HepG2 (cell line): ENCODE measurements around the gene PLIN5. TPM values are rescaled to one million over a fixed set of nuclear protein-coding genes. Genes with fewer than 3 reads are reported as not detected.
A peak's percentile ranks its signal among the peaks of the same experiment; 100 is the strongest.

ENCODE experiments used
- GABPB1 ChIP-seq: IDR thresholded peaks from 2 replicates; pipeline ENCODE4 v1.6.1; 2016; ENCODE audit warnings: mild to moderate bottlenecking, missing genetic modification reagents, moderate library complexity, missing compliant biosample characterization
- MAZ ChIP-seq, 2 experiments: sonication (generic) in 1 of 2; formaldehyde crosslinking in 1 of 2; IDR thresholded peaks; 2 replicates each; pipeline versions ENCODE4 v1.5.0 to v1.6.1; 2012 to 2020; ENCODE audit warnings: low read depth in 2 of 2, mild to moderate bottlenecking in 2 of 2, borderline replicate concordance in 1 of 2, improper control_type of control experiment in 1 of 2, low read length in 1 of 2, missing genetic modification reagents in 1 of 2, moderate library complexity in 1 of 2
- MEF2D ChIP-seq: sonication (generic); formaldehyde crosslinking; IDR thresholded peaks from 2 replicates; pipeline ENCODE4 v1.5.1; 2020; ENCODE audit warnings: mild to moderate bottlenecking, missing genetic modification reagents
- MIXL1 ChIP-seq: IDR thresholded peaks from 2 replicates; pipeline ENCODE4 v1.6.1; 2016
- SMYD3 ChIP-seq: sonication (generic); formaldehyde crosslinking; IDR thresholded peaks from 2 replicates; pipeline ENCODE4 v1.8.1; 2023; ENCODE audit warnings: mild to moderate bottlenecking, missing genetic modification reagents
- SOX6 ChIP-seq, 2 experiments: fragments of 450-650 bp in 1 of 2; sonication (generic) in 1 of 2; formaldehyde crosslinking in 1 of 2; IDR thresholded peaks; 2 replicates each; pipeline versions ENCODE4 v1.4.0 to v1.6.1; 2017 to 2020; ENCODE audit warnings: antibody characterized with exemption in 1 of 2, mild to moderate bottlenecking in 1 of 2, missing genetic modification reagents in 1 of 2
- ZNF256 ChIP-seq: sonication (generic); formaldehyde crosslinking; conservative IDR thresholded peaks from 2 replicates; pipeline ENCODE4 v1.4.0; 2020; ENCODE audit warnings: missing genetic modification reagents
- polyA plus RNA-seq, 8 experiments: library from polyadenylated mRNA; depleted of rRNA in 3 of 8; stranded (reverse) in 7 of 8; unstranded in 1 of 8; fragments of >200 nt; fragmentation: Illumina TruSeq in 4 of 8; extraction: Trizol in 4 of 8; gene quantifications; 2 replicates each; pipeline versions ENCODE4 v1.2.1 to v1.2.3, GENCODE V29; 2011 to 2016; ENCODE audit warnings: low read depth in 4 of 8, missing spikeins in 1 of 8, mixed read lengths in 1 of 8; ENCODE audit not compliant: insufficient read depth in 1 of 8
- total RNA-seq, 5 experiments: library from RNA; depleted of rRNA; stranded (reverse); fragments of >200 nt; fragmentation: Illumina TruSeq; extraction: Trizol; gene quantifications; 2 replicates each; pipeline ENCODE4 v1.2.3, GENCODE V29; 2016; ENCODE audit warnings: low read depth in 1 of 5
- TF ChIP-seq, protein P1 (sequence below): sonication (generic); formaldehyde crosslinking; IDR thresholded peaks from 2 replicates; pipeline ENCODE4 v1.8.1; 2023; ENCODE audit warnings: mild to moderate bottlenecking, inconsistent platforms, moderate library complexity, missing genetic modification reagents, borderline replicate concordance
- TF ChIP-seq, protein P2 (sequence below): fragments of 450-650 bp; IDR thresholded peaks from 2 replicates; pipeline ENCODE4 v1.6.1; 2016
- TF ChIP-seq, protein P3 (sequence below): IDR thresholded peaks from 2 replicates; pipeline ENCODE4 v1.6.1; 2016; ENCODE audit warnings: missing compliant biosample characterization, missing genetic modification reagents, borderline replicate concordance
- TF ChIP-seq, protein P4 (sequence below): sonication (generic); formaldehyde crosslinking; IDR thresholded peaks from 2 replicates; pipeline ENCODE4 v1.4.0; 2020; ENCODE audit warnings: missing genetic modification reagents
- TF ChIP-seq, protein P5 (sequence below): sonication (generic); formaldehyde crosslinking; IDR thresholded peaks from 2 replicates; pipeline ENCODE4 v1.4.0; 2020; ENCODE audit warnings: missing genetic modification reagents
- TF ChIP-seq, protein P6 (sequence below): sonication (generic); formaldehyde crosslinking; IDR thresholded peaks from 2 replicates; pipeline ENCODE4 v1.4.0; 2020; ENCODE audit warnings: missing genetic modification reagents
- TF ChIP-seq, protein P7 (sequence below): IDR thresholded peaks from 2 replicates; pipeline ENCODE4 v1.6.1; 2016; ENCODE audit warnings: mild to moderate bottlenecking
- TF ChIP-seq, protein P8 (sequence below): sonication (generic); formaldehyde crosslinking; IDR thresholded peaks from 2 replicates; pipeline ENCODE4 v1.8.0; 2022; ENCODE audit warnings: mild to moderate bottlenecking, missing genetic modification reagents, moderate library complexity

PLIN5 gene
- total and polyA plus RNA-seq, 2 of the 13 experiments (the other 11 are each of a cell fraction or from before 2014, with no cell fraction given), result 1.8 to 4.8 TPM

DNA sequence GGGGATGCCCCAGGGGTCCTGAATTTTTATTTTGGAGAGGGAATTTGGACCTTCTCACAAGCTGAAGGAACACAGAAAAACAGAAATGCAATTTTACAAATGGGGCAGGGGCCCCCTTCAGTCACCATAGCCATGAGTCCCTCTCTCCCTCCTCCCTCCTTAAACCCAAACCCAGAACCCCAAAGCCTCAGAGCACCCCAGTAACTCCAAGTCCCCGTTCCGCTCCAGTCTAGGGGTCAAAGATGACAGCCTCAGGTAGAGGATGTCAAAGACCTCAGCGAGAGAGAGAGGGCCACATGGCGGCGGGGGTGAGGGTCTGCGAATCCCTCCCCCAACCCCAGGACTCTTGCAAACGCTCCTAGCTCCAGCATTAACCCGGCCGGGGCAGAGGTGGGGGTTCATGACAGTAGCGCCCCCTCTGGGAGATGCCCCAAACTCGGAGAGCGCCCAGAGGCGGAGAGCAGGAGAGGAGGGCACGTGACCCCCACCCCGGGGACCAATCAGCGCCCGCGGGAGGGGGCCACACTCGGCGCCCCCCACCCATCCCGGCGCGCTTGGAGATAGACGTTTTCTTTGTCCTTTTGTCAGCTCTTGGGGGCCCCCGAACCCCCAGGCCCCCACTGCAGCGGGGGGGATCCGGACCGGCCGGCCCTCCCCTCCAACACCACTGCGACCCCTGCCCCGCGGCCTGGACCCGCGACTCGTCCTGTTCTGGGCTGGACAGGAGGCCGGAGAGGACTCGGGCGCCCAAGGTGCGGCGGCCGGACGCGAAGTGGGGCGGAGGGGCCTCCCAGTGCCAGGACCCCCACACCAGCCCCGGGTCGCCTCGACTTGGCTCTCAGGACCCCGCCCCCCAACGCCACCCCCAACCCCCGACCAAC lies 45.2 kb upstream of the PLIN5 start (continued):
- TF ChIP-seq, protein P1, sequence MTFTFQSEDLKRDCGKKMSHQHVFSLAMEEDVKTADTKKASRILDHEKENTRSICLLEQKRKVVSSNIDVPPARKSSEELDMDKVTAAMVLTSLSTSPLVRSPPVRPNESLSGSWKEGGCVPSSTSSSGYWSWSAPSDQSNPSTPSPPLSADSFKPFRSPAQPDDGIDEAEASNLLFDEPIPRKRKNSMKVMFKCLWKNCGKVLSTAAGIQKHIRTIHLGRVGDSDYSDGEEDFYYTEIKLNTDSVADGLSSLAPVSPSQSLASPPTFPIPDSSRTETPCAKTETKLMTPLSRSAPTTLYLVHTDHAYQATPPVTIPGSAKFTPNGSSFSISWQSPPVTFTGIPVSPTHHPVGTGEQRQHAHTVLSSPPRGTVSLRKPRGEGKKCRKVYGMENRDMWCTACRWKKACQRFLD (CRISPR knock-in tag), result no peak
- TF ChIP-seq, protein P2, sequence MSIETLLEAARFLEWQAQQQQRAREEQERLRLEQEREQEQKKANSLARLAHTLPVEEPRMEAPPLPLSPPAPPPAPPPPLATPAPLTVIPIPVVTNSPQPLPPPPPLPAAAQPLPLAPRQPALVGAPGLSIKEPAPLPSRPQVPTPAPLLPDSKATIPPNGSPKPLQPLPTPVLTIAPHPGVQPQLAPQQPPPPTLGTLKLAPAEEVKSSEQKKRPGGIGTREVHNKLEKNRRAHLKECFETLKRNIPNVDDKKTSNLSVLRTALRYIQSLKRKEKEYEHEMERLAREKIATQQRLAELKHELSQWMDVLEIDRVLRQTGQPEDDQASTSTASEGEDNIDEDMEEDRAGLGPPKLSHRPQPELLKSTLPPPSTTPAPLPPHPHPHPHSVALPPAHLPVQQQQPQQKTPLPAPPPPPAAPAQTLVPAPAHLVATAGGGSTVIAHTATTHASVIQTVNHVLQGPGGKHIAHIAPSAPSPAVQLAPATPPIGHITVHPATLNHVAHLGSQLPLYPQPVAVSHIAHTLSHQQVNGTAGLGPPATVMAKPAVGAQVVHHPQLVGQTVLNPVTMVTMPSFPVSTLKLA, result no peak
- TF ChIP-seq, protein P3, sequence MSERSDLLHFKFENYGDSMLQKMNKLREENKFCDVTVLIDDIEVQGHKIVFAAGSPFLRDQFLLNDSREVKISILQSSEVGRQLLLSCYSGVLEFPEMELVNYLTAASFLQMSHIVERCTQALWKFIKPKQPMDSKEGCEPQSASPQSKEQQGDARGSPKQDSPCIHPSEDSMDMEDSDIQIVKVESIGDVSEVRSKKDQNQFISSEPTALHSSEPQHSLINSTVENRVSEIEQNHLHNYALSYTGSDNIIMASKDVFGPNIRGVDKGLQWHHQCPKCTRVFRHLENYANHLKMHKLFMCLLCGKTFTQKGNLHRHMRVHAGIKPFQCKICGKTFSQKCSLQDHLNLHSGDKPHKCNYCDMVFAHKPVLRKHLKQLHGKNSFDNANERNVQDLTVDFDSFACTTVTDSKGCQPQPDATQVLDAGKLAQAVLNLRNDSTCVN (CRISPR knock-in tag), result no peak
- TF ChIP-seq, protein P4, sequence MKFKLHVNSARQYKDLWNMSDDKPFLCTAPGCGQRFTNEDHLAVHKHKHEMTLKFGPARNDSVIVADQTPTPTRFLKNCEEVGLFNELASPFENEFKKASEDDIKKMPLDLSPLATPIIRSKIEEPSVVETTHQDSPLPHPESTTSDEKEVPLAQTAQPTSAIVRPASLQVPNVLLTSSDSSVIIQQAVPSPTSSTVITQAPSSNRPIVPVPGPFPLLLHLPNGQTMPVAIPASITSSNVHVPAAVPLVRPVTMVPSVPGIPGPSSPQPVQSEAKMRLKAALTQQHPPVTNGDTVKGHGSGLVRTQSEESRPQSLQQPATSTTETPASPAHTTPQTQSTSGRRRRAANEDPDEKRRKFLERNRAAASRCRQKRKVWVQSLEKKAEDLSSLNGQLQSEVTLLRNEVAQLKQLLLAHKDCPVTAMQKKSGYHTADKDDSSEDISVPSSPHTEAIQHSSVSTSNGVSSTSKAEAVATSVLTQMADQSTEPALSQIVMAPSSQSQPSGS (CRISPR knock-in tag), result no peak
- TF ChIP-seq, protein P5, sequence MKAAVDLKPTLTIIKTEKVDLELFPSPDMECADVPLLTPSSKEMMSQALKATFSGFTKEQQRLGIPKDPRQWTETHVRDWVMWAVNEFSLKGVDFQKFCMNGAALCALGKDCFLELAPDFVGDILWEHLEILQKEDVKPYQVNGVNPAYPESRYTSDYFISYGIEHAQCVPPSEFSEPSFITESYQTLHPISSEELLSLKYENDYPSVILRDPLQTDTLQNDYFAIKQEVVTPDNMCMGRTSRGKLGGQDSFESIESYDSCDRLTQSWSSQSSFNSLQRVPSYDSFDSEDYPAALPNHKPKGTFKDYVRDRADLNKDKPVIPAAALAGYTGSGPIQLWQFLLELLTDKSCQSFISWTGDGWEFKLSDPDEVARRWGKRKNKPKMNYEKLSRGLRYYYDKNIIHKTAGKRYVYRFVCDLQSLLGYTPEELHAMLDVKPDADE (CRISPR knock-in tag), result no peak
- TF ChIP-seq GABPB1 (peak; percentile 56; the same call in 1 of the 2 replicates), MIXL1 (CRISPR knock-in tag) (no peak), ZNF256 (no peak), SMYD3 (CRISPR knock-in tag) (no peak), SOX6 (IDR thresholded peaks at IDR 0.05) (no peak), SOX6 (CRISPR knock-in tag; IDR thresholded peaks at IDR 0.05) (0 out of 2 replicates have a peak, but pooled peaks have one; percentile 20), MAZ (IDR thresholded peaks at IDR 0.05; ENCODE audit: borderline replicate concordance, low read depth, low read length) (peak; percentile 48; the same call in 1 of the 2 replicates), MAZ (CRISPR knock-in tag; IDR thresholded peaks at IDR 0.05; ENCODE audit: low read depth) (no peak; the same call in 1 of the 2 replicates), MEF2D (CRISPR knock-in tag) (no peak)
- TF ChIP-seq, protein P6, sequence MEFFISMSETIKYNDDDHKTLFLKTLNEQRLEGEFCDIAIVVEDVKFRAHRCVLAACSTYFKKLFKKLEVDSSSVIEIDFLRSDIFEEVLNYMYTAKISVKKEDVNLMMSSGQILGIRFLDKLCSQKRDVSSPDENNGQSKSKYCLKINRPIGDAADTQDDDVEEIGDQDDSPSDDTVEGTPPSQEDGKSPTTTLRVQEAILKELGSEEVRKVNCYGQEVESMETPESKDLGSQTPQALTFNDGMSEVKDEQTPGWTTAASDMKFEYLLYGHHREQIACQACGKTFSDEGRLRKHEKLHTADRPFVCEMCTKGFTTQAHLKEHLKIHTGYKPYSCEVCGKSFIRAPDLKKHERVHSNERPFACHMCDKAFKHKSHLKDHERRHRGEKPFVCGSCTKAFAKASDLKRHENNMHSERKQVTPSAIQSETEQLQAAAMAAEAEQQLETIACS (CRISPR knock-in tag), result no peak
- TF ChIP-seq, protein P7, sequence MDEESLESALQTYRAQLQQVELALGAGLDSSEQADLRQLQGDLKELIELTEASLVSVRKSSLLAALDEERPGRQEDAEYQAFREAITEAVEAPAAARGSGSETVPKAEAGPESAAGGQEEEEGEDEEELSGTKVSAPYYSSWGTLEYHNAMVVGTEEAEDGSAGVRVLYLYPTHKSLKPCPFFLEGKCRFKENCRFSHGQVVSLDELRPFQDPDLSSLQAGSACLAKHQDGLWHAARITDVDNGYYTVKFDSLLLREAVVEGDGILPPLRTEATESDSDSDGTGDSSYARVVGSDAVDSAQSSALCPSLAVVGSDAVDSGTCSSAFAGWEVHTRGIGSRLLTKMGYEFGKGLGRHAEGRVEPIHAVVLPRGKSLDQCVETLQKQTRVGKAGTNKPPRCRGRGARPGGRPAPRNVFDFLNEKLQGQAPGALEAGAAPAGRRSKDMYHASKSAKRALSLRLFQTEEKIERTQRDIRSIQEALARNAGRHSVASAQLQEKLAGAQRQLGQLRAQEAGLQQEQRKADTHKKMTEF (CRISPR knock-in tag), result peak; percentile 44; the same call in 1 of the 2 replicates
- TF ChIP-seq, protein P8, sequence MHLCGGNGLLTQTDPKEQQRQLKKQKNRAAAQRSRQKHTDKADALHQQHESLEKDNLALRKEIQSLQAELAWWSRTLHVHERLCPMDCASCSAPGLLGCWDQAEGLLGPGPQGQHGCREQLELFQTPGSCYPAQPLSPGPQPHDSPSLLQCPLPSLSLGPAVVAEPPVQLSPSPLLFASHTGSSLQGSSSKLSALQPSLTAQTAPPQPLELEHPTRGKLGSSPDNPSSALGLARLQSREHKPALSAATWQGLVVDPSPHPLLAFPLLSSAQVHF (CRISPR knock-in tag), result no peak
